IMR-90 (cell line): ENCODE measurements around the gene RWDD1. TPM values are rescaled to one million over a fixed set of nuclear protein-coding genes. Genes with fewer than 3 reads are reported as not detected.

ENCODE experiments used
- ATAC-seq: fragments of 200-7000 bp; cut with Tn5 transposase; 2 replicates; pipeline ENCODE4 v1.9.1; 2020; ENCODE audit warnings: low read depth, mild to moderate bottlenecking, moderate library complexity
- BruUV-seq: library from RNA; stranded (reverse); fragments of 400-500 nt; replicated peaks from 2 replicates; lab custom pipeline; 2021; lab: Mats Ljungman, UMichigan
- CTCF ChIA-PET: fragments of 300-600 bp; formaldehyde crosslinking; extraction: SDS; loops from one replicate; lab custom pipeline; 2021; ENCODE audit warnings: antibody characterized with exemption; lab: Yijun Ruan, JAX
- POLR2A ChIA-PET: fragments of 300-600 bp; sonication (Branson Sonifier 250); formaldehyde crosslinking; loops from one replicate; lab custom pipeline; 2022; ENCODE audit warnings: antibody characterized with exemption; ENCODE audit not compliant: unreplicated experiment; lab: Charles Lee
- DNase-seq: peaks from one replicate; pipeline ENCODE4 v3.0.0; 2013
- H2AFZ ChIP-seq: replicated peaks from 2 replicates; pipeline ENCODE3; 2013; ENCODE audit warnings: low read length, mild to moderate bottlenecking; ENCODE audit not compliant: poor library complexity
- H2AK5ac ChIP-seq: 2 replicates; pipeline ENCODE4 v1.6.1; 2013; ENCODE audit warnings: low read depth, low read length, inconsistent platforms
- H2AK9ac ChIP-seq: replicated peaks from 2 replicates; pipeline ENCODE3; 2013; ENCODE audit warnings: mild to moderate bottlenecking, low read depth, low read length, moderate library complexity; ENCODE audit not compliant: poor library complexity
- H2BK120ac ChIP-seq: 2 replicates; pipeline ENCODE4 v1.6.1; 2013; ENCODE audit warnings: low read depth, low read length, inconsistent platforms
- H2BK15ac ChIP-seq: 3 replicates; pipeline ENCODE4 v1.6.1; 2013; ENCODE audit warnings: low read depth, low read length, inconsistent platforms
- H2BK20ac ChIP-seq: 2 replicates; pipeline ENCODE4 v1.6.1; 2013; ENCODE audit warnings: low read depth, mild to moderate bottlenecking, inconsistent platforms, low read length, moderate library complexity
- H2BK5ac ChIP-seq: 2 replicates; pipeline ENCODE4 v1.6.1; 2013; ENCODE audit warnings: mild to moderate bottlenecking, low read depth, low read length, inconsistent platforms; ENCODE audit not compliant: poor library complexity, severe bottlenecking
- H3K14ac ChIP-seq: replicated peaks from 2 replicates; pipeline ENCODE4 v1.6.1; 2013; ENCODE audit warnings: low read depth, low read length, inconsistent platforms
- H3K18ac ChIP-seq: 2 replicates; pipeline ENCODE4 v1.6.1; 2013; ENCODE audit warnings: low read depth, low read length, control low read depth
- H3K23ac ChIP-seq: 2 replicates; pipeline ENCODE4 v1.6.1; 2013; ENCODE audit warnings: low read depth, low read length, inconsistent platforms
- H3K27ac ChIP-seq: 2 replicates; pipeline ENCODE4 v1.5.1; 2013; ENCODE audit warnings: mild to moderate bottlenecking, control low read depth, low read length; ENCODE audit not compliant: insufficient read depth
- H3K27me3 ChIP-seq: 2 replicates; pipeline ENCODE4 v1.6.1; 2013; ENCODE audit warnings: low read length; ENCODE audit not compliant: control insufficient read depth, insufficient read depth
- H3K36me3 ChIP-seq: 2 replicates; pipeline ENCODE4 v1.6.1; 2013; ENCODE audit warnings: low read length, mixed read lengths; ENCODE audit not compliant: control insufficient read depth, insufficient read depth
- H3K4ac ChIP-seq: 2 replicates; pipeline ENCODE4 v1.6.1; 2013; ENCODE audit warnings: low read depth, low read length, inconsistent platforms
- H3K4me1 ChIP-seq: 2 replicates; pipeline ENCODE4 v1.6.1; 2013; ENCODE audit warnings: low read length, mixed read lengths; ENCODE audit not compliant: control insufficient read depth, insufficient read depth
- H3K4me2 ChIP-seq: 2 replicates; pipeline ENCODE4 v1.6.1; 2013; ENCODE audit warnings: low read depth, mild to moderate bottlenecking, control low read depth, low read length, moderate library complexity
- H3K4me3 ChIP-seq: 2 replicates; pipeline ENCODE4 v1.5.1; 2013; ENCODE audit warnings: low read depth, mild to moderate bottlenecking, control low read depth, low read length, moderate library complexity; ENCODE audit not compliant: insufficient read depth
- H3K56ac ChIP-seq: 2 replicates; pipeline ENCODE4 v1.6.1; 2013; ENCODE audit warnings: low read length, inconsistent platforms; ENCODE audit not compliant: insufficient read depth; ENCODE audit errors: extremely low read depth
- H3K79me1 ChIP-seq, 2 experiments: 2 replicates each; pipeline ENCODE4 v1.6.1; 2013; ENCODE audit warnings: low read length in 2 of 2, inconsistent platforms in 1 of 2, low read depth in 1 of 2
- H3K9ac ChIP-seq: 2 replicates; pipeline ENCODE4 v1.6.1; 2013; ENCODE audit warnings: low read depth, low read length, control low read depth
- H3K9me1 ChIP-seq: 2 replicates; pipeline ENCODE4 v1.6.1; 2013; ENCODE audit warnings: low read length, inconsistent platforms; ENCODE audit not compliant: insufficient read depth
- H3K9me3 ChIP-seq: 2 replicates; pipeline ENCODE4 v1.6.1; 2013; ENCODE audit warnings: low read length; ENCODE audit not compliant: control insufficient read depth, insufficient read depth
- H4K20me1 ChIP-seq: 2 replicates; pipeline ENCODE4 v1.6.1; 2013; ENCODE audit warnings: low read length, inconsistent platforms; ENCODE audit not compliant: insufficient read depth
- H4K5ac ChIP-seq: 2 replicates; pipeline ENCODE4 v1.6.1; 2013; ENCODE audit warnings: mild to moderate bottlenecking, low read depth, low read length, control low read depth
- H4K8ac ChIP-seq, 2 experiments: 2 replicates each; pipeline ENCODE4 v1.6.1; 2013; ENCODE audit warnings: low read depth in 2 of 2, low read length in 2 of 2, control low read depth in 1 of 2, inconsistent platforms in 1 of 2
- H4K91ac ChIP-seq: 2 replicates; pipeline ENCODE4 v1.6.1; 2013; ENCODE audit warnings: low read depth, low read length, inconsistent platforms; ENCODE audit not compliant: insufficient read depth
- CEBPB ChIP-seq: IDR thresholded peaks from 2 replicates; pipeline ENCODE4 v1.6.1; 2012; ENCODE audit warnings: low read depth, low read length, improper control_type of control experiment
- MAZ ChIP-seq: IDR thresholded peaks from 2 replicates; pipeline ENCODE4 v1.6.1; 2012; ENCODE audit warnings: low read depth, mild to moderate bottlenecking, low read length, improper control_type of control experiment, moderate library complexity, borderline replicate concordance
- MXI1 ChIP-seq: IDR thresholded peaks from 2 replicates; pipeline ENCODE4 v1.6.1; 2012; ENCODE audit warnings: low read depth, mild to moderate bottlenecking, low read length, moderate library complexity, borderline replicate concordance
- NFE2L2 ChIP-seq: fragments of 150-350 bp; IDR thresholded peaks from 2 replicates; pipeline ENCODE4 v1.6.1; 2016; ENCODE audit warnings: low read depth, mild to moderate bottlenecking, low read length
- POLR2A ChIP-seq: IDR thresholded peaks from 2 replicates; pipeline ENCODE4 v1.6.1; 2012; ENCODE audit warnings: mild to moderate bottlenecking, low read depth, low read length
- RAD21 ChIP-seq: IDR thresholded peaks from 2 replicates; pipeline ENCODE4 v1.6.1; 2012; ENCODE audit warnings: low read length, improper control_type of control experiment
- RCOR1 ChIP-seq: IDR thresholded peaks from 2 replicates; pipeline ENCODE4 v1.6.1; 2012; ENCODE audit warnings: mild to moderate bottlenecking, low read length, improper control_type of control experiment; ENCODE audit not compliant: insufficient replicate concordance
- WGBS, 2 experiments: methylation state at CpG; one replicate each; pipeline versions ENCODE4 v1.1.5 to v1.1.7; 2013; ENCODE audit warnings: missing lambda C conversion rate in 2 of 2; ENCODE audit not compliant: insufficient read length in 1 of 2; ENCODE audit errors: extremely low coverage in 2 of 2; 5-methylcytosine and 5-hydroxymethylcytosine counted together
- dilution Hi-C: fragments of 300-500 bp; cut with HindIII; formaldehyde crosslinking; loops from one replicate; pipeline ENCODE4 v1.14.3; 2018; ENCODE audit warnings: low sequenced_read_pairs; ENCODE audit not compliant: unreplicated experiment
- in situ Hi-C: fragments of 300-500 bp; cut with MboI; formaldehyde crosslinking; loops from 3 replicates; pipeline ENCODE4 v1.14.3; 2019; ENCODE audit warnings: low sequenced_read_pairs, inconsistent platforms, mixed read lengths
- intact Hi-C: fragments of 100-400 bp; cut with micrococcal nuclease; formaldehyde crosslinking; loops from 2 replicates; pipeline ENCODE4 v1.10.0; 2022
- polyA plus RNA-seq, 3 experiments: library from polyadenylated mRNA; depleted of rRNA; stranded (reverse); fragments of >200 nt; gene quantifications; 2 replicates each; pipeline ENCODE4 v1.2.3, GENCODE V29; 2012; ENCODE audit warnings: low replicate concordance in 1 of 3
- total RNA-seq: library from RNA; depleted of rRNA; stranded (reverse); fragments of >200 nt; gene quantifications from 2 replicates; pipeline ENCODE4 v1.2.3, GENCODE V29; 2012
- TF ChIP-seq, protein P1 (sequence below): fragments of 150-350 bp; IDR thresholded peaks from 2 replicates; pipeline ENCODE4 v1.6.1; 2017; ENCODE audit warnings: mild to moderate bottlenecking, antibody characterized with exemption, low read length, low read depth

RWDD1 gene
- total and polyA plus RNA-seq, 2 of the 4 experiments (the other 2 are of a cell fraction) = 23.6 to 92.8 TPM

DNA sequence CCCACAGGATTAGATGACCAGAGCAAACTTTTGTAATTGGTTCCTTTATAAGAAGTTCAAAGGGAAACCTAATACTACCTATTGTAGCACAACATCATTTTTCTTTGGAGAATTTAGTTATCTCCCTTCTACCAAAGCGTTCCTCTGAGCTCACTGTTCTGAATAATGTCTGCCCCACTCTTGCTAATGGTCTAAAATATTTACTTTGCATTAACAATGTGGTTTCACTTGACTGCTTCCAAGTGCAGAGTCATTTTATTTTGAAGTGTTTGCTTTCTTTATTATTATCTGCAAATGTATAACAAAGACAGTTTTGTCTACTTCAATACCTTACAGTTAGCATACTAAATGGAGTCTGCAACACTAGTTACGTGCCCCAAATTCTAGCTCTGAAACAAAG, 40.9 kb upstream of the RWDD1 start:
- Histone ChIP-seq H3K4me3 (no peak overlapping the region), H2BK120ac (no peak overlapping the region), H3K27me3 (no peaks in the 10 kb centered on the region), H4K5ac (no peak overlapping the region), H2BK5ac (no peak overlapping the region), H2AK9ac (no peak overlapping the region), H2BK20ac (no peak overlapping the region), H2AFZ (no peak overlapping the region), H3K4me1 (peaks cover 12% of the 10 kb centered on the region), H3K56ac (no peak overlapping the region), H3K18ac (no peak overlapping the region), H3K4ac (no peak overlapping the region), H3K14ac (no peak overlapping the region), H4K20me1 (no peaks in the 10 kb centered on the region), H4K8ac (no peak overlapping the region), H2BK15ac (no peak overlapping the region), H2AK5ac (no peak overlapping the region), H3K9ac (no peak overlapping the region), H3K9me3 (no peaks in the 10 kb centered on the region), H4K91ac (no peak overlapping the region), H3K23ac (no peak overlapping the region), H3K36me3 (no peaks in the 10 kb centered on the region), H3K79me1 (0 out of 4 replicates have a peak, but pooled peaks cover 0 to 3% of the 10 kb centered on the region in 2 experiments), H3K4me2 (peak overlapping the region; percentile 57; the same call in 1 of the 2 replicates), H3K9me1 (peaks cover 12% of the 10 kb centered on the region), H3K27ac (no peak overlapping the region)
- ATAC-seq = peak; percentile 69
- intact Hi-C loops = loop anchor here (2.0 kb wide), 2 partner anchors 18 to 308 kb away; no protein-coding TSS in a partner anchor
- POLR2A ChIA-PET = no interaction called here
- CTCF ChIA-PET = interaction anchor here (0.6 to 1.3 kb wide), 4 partner anchors 16 to 262 kb away, joined by 3 to 6 read pairs (median 4); no protein-coding TSS in a partner anchor
- WGBS, 2 experiments = no CpG with 5 or more reads among the region's 2 CpGs
- dilution Hi-C loops = no loop called here
- TF ChIP-seq, protein P1, sequence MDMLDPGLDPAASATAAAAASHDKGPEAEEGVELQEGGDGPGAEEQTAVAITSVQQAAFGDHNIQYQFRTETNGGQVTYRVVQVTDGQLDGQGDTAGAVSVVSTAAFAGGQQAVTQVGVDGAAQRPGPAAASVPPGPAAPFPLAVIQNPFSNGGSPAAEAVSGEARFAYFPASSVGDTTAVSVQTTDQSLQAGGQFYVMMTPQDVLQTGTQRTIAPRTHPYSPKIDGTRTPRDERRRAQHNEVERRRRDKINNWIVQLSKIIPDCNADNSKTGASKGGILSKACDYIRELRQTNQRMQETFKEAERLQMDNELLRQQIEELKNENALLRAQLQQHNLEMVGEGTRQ = no peak
- no peak for TF ChIP-seq RAD21
- no peak for TF ChIP-seq MXI1
- no peak for TF ChIP-seq MAZ
- TF ChIP-seq RCOR1 = no peak
- no peak for TF ChIP-seq NFE2L2
- no peak for TF ChIP-seq POLR2A
- TF ChIP-seq CEBPB = no peak
- no TSS peak for BruUV-seq
- in situ Hi-C loops = loop anchor here (10.0 kb wide), 2 partner anchors 236 to 266 kb away; no protein-coding TSS in a partner anchor
- DNase-seq = peak; percentile 79
